Smooth muscle cell of the brain vasculature (primary cell): Measurements from ENCODE around the gene CDK19.
"Not testable (repeated sequence)": the region's sequence is repeated elsewhere in the genome, so short reads cannot be mapped to it uniquely, and the experiment has no call there.

Experiments used
- DNase-seq: peaks from one replicate; pipeline ENCODE4 v3.0.0-alpha.2; 2012; ENCODE audit warnings: low read depth, low spot score

Gene CDK19

DNA sequence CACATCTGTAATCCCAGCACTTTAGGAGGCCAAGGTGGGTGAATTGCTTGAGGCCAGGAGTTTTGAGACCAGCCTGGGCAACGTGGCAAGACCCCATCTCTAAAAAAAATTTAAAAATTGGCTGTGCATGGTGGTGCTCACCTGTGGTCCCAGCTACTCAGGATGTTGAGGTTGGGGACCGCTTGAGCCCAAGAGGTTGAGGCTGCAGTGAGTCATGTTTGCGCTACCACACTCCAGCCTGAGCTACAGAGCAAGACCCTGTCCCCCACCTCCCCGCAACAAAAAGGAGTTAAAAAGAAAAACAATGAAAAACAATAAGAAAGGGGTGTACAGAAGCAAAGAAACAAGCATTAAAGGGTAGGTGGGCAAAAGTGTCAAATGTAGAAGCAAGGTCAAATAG is 57.3 kb downstream of the CDK19 start:
- DNase-seq: no peak

DNA sequence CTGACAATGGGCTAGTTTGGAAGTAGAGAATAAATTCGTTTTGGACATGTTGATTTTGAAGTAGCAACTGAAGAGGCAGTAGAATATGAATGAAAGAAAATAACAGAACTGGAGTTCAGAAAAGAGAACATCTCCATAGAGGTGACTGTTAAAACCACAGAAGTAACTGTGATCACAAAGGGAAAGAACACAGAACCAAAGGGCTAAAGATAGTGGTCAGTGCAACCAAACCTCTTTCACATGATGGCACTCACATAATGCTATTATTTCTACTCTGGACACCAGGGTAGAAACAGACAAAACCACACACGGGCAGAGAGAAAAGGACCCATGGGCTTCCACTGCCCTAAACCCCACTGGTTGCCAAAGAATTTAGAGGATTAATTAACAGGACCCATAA is 58.5 kb downstream of the CDK19 start:
- no peak for DNase-seq

DNA sequence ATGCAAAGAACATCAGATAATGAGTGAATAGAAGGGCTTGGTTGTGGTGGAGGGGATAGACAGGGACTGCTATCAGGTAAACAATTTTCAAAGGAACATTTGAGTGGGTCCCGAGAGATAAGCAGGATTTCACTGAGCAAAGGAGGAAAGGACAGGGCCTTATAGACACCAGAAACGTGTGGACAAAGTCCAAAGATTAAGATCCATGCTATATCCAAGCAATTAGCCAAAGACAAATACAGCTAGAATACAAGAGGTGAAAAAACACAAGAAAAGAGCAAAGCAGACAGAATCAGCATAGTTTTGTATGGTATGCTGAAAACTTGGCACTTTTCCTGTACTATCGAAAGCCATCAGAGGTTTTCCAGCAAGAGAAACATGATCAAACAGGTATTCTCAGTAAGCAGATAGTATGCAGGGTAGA is 59.8 kb downstream of the CDK19 start:
- no peak for DNase-seq

GRCh38 chr6:110753936-110754668 is 61.2 kb downstream of the CDK19 start:
- DNase-seq: not testable (repeated sequence)

- DNase-seq: no peak
Observed at GRCh38 chr6:110748453-110748852, 66.8 kb downstream of the CDK19 start.

DNA sequence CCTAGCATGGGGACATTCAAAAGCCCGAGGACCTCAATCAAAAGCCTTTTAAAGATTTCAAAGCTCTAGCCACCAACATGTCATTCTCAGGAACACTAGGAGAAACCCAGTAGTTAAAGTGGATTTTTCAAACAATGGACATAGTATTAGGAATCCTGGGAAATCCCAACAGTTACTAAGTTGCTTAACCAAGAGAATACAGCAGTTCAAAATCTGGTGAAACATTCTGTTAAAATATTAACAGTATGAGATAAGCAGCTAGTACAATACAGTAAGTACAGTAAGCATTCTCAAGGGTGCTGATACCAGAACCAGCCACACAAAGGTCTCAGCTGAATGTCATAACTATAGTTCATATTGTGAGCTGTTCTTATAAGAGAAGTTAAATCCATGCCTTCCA is 68.6 kb downstream of the CDK19 start:
- no peak for DNase-seq

- DNase-seq: no peak
Observed at GRCh38 chr6:110744991-110745390, 70.3 kb downstream of the CDK19 start.

GRCh38 chr6:110742552-110742951 is 72.7 kb downstream of the CDK19 start:
- not testable (repeated sequence) for DNase-seq

GRCh38 chr6:110741517-110741916 is 73.8 kb downstream of the CDK19 start:
- no peak for DNase-seq

DNA sequence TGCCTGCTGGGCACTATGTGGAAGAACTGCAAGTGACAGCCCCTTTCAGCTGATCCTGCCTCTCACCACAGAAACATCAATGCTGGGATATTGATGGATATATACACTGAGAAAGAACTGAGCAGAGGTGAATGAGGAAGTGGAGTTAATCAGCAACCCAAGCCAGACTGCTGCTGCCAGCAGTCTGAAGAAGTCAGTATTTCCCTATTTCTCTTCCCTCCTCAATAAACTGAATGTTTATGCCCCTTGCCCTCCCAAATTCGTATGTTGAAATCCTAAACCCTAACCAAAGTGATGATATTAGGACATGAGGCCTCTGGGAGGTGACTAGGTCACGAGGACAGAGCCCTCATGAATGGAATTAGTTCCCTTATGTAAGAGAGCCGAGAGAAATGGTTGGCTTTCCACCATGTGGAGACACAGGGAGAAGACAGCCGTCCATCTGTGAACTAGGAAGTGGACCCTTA is 76.3 kb downstream of the CDK19 start:
- DNase-seq: no peak

GRCh38 chr6:110735666-110736065 is 79.6 kb downstream of the CDK19 start:
- DNase-seq: no peak

DNA sequence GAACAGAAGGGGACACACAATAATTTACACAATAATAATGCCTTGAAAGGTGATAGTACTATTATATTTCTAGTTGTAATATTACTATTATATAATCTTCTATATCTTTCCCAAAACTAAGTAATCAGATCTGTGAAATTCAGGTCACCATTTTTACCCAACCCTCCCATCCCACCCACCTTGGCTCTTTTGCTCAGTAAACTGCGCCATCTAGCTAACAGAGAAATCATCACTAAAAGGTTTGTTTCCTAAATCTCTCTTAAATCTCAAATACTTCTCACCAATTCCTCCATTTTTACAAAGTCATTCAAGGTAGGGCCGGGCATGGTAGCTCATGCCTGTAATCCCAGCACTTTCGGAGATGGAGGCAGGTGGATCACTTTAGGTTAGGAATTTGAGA is 83.4 kb downstream of the CDK19 start:
- no peak for DNase-seq

GRCh38 chr6:110731196-110731595 is 84.1 kb downstream of the CDK19 start:
- DNase-seq: no peak

DNA sequence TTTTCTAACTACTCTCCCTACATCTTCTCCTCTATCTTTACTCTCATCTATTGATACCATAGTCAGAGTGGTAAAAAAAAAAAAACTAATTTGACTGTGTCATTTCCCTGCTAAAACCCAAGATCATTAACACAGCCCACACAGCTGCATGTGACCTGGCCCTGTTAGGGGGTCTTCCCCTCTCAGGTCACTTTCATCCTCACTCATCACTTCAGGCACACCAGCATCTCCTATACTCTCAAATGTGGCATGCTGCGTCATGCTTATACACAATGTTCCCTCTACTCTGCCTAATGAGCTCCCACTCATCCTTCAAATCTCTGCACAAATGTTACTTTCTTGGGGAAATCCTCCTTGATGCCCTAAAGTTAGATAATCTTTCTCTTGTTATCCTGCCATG is 86.8 kb downstream of the CDK19 start:
- no peak for DNase-seq

DNA sequence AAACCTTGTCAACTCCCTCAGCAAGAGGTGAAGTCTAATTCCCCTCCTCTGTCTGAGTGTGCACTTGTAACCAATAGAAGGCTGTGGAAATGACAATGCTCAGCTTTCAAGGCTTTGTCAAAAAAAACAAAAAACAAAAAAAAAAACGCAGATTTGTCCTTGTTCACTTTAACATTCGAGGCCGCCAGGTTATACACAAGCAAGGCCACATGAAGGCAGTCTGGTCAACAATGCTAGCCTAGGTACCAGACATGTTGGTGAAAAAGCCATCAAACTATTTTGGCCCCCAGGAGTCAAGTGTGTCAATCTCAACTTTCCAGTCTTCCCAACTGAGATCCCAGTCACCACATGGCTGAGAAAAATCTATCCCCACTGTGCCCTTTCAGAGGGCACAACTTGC is 92.3 kb downstream of the CDK19 start:
- no peak for DNase-seq

DNA sequence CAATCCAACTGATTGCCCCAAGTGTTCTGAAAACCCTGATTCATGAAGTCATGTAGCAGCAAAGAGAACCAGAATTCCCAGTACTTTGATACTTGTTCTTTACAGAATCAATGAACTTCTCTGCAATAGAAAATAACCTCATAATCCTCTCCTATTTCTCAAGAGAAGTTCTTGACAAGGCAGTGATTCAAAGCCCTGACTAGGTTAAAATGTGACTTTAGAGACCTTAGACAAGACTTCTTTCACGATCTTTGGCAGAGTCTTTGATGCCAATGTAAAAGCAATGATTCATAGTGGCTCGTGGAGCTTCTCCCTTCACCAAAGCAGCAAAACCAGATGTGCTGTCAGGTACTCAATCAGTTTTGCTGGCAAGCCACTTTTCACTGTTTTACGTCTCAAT is 95.2 kb downstream of the CDK19 start:
- DNase-seq: no peak

DNA sequence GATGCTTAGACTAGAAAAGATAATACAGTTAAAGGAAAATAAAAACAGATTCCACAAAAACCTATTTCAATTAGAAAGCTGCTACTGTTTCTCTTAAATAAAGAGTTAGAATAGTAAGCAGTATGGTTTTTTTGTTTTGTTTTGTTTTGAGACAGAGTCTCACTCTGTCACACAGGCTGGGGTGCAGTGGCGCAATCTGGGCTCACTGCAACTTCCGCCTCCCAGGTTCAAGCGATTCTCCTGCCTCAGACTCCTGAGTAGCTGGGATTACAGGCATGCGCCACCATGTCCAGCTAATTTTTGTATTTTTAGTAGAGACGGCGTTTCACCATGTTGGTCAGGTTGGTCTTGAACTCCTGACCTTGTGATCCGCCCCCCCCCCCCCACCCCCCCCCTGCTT is 95.7 kb downstream of the CDK19 start:
- not testable (repeated sequence) for DNase-seq

DNA sequence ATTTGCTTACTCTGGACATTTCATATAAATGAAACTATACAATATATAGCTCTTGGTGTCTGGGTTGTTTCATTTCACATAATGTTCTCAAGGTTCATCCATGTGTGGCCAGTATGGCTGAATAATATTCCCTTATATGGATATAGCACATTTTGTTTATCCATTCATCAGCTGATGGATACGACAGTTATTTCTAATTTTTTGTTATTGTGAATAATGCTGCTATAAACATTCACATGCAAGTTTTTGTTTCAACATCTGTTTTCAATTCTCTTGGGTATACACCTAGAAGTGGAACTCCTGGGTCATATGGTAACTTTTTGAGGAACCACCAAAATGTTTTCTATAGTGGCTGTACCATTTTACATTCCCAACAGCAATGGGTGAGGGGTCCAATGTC is 101.1 kb downstream of the CDK19 start:
- DNase-seq: no peak

DNA sequence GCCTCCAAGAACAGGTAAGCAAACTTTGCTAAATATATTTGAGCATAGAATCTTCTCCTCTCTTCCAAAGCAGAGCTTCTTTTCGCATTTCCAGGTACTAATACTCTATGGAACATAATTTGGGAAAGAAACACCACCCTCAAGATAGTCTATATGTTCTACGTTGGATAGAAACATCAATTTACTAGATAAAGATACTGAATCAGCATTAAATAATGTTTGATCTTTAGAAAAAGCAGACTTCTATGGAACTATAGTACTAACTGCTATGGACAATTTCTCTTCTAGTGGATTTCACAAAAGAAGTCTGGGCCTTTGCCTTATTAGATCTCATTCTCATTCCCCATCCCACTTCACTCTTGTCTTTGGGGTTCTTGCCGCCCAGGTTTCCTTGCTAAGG is 103.0 kb downstream of the CDK19 start:
- DNase-seq: no peak

DNA sequence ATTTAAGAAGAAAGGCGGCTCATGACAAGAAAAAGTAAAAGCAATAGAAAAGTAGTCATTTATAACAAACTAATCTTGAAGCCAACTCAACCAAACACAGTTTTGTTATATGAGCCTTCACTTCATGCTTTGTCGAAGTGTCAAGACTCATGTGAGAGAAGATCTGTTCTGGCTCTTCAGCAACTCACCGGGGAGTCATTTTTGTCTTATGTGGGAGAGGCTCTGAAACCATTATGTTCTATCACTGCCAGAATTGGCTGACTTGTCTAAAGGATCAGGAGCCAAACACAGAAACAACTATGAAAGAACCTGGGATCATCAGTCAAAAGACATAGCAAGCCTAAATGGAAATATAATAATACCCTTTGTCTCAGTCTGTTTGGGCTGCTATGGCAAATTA is 105.2 kb downstream of the CDK19 start:
- no peak for DNase-seq

GRCh38 chr6:110708295-110708950 is 106.8 kb downstream of the CDK19 start:
- no peak for DNase-seq

DNA sequence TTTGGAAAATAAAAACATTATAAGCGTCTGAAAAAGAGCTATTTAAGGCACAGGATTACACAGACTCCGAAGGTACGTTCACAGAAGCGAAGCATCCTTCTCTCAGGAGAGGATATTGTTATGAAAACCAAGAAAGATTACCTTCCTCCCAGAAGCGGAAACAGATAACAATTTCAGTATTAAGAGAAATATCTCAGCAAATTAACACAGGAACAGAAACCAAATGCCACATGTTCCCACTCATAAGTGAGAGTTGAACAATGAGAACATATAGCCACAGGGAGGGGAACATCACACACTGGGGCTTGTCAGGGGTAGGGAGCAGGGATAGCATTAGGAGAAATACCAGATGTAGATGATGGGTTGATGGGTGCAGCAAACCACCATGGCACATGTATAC is 109.7 kb downstream of the CDK19 start:
- no peak for DNase-seq

GRCh38 chr6:110703906-110704594 is 111.2 kb downstream of the CDK19 start:
- no peak for DNase-seq
